ENCODE measurements around the gene ADAMTSL3.
"Not testable (repeated sequence)": the region's sequence is repeated elsewhere in the genome, so short reads cannot be mapped to it uniquely, and the experiment has no call there.

DNA sequence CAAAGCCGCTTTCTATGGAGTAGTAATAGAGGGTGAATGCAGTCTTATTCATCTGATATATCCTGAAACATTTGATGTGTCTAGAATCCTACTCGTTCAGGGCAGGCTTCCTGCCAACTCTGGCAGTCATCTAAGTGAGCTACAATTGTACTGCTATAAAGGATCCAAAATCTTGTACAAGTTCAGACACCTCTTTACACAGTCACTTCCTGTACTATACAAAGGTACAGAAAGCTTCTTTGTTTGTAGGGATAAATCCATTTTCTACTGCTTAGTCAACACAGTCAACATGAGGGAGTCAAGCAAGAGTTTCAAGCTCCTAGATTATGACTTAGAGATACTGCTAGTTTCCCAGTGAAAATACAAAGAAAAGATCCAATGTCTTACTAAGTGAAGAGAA is 414.8 kb downstream of the ADAMTSL3 start:
- TF ChIP-seq, protein P1, sequence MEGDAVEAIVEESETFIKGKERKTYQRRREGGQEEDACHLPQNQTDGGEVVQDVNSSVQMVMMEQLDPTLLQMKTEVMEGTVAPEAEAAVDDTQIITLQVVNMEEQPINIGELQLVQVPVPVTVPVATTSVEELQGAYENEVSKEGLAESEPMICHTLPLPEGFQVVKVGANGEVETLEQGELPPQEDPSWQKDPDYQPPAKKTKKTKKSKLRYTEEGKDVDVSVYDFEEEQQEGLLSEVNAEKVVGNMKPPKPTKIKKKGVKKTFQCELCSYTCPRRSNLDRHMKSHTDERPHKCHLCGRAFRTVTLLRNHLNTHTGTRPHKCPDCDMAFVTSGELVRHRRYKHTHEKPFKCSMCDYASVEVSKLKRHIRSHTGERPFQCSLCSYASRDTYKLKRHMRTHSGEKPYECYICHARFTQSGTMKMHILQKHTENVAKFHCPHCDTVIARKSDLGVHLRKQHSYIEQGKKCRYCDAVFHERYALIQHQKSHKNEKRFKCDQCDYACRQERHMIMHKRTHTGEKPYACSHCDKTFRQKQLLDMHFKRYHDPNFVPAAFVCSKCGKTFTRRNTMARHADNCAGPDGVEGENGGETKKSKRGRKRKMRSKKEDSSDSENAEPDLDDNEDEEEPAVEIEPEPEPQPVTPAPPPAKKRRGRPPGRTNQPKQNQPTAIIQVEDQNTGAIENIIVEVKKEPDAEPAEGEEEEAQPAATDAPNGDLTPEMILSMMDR (IDR thresholded peaks at IDR 0.05; ENCODE audit: control extremely low read depth in 1 of 3, insufficient read depth in 1 of 3, low read depth in 1 of 3, low read length in 3 of 3), result not testable (repeated sequence)
- not testable (repeated sequence) for TF ChIP-seq SIN3A (conservative IDR thresholded peaks at IDR 0.05 in 1 of 2, IDR thresholded peaks at IDR 0.05 in 1 of 2; ENCODE audit: low read depth in 1 of 2, low read length in 2 of 2); EZH2 (IDR thresholded peaks at IDR 0.05; ENCODE audit: low read depth, low read length, severe bottlenecking); CEBPB (IDR thresholded peaks at IDR 0.05; ENCODE audit: low read depth, low read length); YY1 (IDR thresholded peaks at IDR 0.05; ENCODE audit: low read depth, low read length)
- TF ChIP-seq, protein P2, sequence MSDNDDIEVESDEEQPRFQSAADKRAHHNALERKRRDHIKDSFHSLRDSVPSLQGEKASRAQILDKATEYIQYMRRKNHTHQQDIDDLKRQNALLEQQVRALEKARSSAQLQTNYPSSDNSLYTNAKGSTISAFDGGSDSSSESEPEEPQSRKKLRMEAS (IDR thresholded peaks at IDR 0.05), result not testable (repeated sequence)
